ENCODE results near the gene ATP8A2.

The ATP8A2 gene

DNA sequence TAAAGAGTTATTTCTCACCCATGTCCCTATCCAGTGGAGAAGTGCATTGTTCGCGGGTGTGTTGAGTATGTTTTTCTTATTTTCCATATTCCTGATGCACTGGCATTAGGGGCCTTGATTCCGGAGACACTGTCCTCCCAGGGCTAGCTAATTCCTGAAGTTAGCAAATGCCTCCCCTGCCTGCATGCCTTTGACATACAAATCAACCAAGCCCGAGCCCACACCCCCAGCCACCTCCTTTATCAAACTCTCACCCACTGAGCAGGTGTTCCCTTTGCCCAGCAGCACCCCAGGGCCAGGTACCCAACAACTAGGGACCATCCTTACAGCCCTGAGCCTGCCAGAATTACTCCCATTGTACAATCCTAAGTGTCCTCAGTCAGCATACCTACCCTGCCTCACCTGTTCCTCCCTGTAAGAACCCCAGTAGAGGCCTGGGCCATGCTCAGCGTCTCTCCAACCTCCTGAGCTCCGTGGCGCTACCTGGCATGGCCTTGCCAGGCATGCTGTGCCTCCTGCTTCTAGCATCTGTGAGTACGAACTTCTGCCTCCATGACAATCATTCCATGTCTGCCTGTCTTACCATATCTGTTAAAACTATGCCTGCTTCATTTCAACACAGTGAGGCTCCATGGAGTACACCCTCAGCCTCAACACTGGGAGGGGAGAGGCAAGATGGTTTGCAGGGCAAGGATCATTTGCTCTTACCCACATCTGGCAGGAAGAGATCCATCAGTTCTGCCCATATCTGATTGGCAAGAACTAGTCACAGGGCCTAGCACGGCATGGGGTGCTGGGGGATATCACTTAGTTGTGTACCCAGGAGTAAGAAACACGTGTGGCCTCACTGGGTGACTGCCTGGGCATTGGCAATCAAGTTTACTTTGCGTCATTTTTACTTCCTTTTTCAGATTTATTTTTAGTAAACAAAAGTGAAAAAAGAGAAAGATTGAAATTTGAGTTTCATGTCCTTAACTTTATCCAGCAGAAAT, 476.2 kb downstream of the ATP8A2 start:
- no peak for DNase-seq (ENCODE audit: low read depth in 2 of 2)

DNA sequence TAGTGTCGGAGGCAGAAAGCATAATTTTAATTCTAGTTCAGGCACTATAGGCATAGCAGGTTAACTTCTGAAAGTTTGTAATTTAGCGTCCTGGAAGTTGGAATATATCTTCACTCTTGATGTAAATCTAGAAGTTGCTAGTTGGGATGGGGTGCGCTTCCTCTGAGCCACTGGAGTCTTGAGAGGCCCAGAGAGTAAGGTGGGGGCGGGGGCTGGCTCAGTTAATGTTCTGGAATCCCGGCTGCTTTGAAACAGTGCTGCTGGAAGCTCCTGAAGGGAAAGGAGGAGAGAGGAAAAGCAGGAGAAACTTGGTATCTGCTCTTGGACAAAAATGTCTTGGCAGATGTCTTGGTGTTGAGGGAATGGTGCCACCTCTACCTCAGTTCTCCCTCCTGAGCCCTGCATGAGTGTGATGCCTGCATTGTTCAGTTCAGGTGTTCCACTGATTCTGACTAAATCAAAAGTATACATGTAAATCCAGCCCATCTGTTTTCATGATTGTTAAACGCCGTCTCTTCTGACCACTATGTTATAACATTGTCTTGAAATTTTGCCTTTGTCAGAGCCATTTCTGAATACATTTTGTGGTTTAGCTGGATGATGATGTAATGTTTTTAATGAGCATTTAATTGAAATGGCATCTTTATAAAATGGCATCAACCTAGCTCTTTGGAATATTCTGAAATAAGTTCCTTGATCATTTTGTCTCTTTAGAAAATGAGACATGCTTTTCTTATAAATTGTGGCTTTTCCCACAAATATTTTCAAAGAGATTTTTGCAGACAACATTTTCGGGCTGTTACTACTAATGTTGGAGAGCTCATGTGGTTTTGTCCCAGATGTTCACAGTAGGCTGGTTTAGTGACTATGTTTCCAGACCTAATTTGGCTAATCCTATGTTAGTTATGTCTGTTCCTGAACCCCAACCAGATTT, 477.3 kb downstream of the ATP8A2 start:
- DNase-seq (ENCODE audit: low read depth in 2 of 2), result no peak

DNA sequence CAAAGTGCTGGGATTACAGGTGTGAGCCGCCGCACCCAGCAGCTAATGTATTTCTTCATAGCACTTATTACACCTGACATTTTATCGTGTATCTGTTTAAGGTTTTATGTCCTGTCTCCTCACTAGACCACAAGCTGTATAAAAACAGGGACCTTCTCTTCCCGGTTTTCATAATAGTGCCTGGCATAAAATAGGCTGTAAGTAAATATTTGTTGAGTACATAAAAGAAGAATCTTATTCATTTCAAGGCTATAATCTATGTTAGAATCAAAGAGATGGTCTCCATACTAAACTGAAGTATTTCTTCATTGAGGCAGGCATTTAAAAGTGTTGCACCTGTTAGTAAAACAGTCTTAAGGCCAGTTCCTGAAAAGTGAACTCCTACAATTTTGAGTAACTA, 486.1 kb downstream of the ATP8A2 start:
- no peak for DNase-seq (ENCODE audit: low read depth in 2 of 2)

DNA sequence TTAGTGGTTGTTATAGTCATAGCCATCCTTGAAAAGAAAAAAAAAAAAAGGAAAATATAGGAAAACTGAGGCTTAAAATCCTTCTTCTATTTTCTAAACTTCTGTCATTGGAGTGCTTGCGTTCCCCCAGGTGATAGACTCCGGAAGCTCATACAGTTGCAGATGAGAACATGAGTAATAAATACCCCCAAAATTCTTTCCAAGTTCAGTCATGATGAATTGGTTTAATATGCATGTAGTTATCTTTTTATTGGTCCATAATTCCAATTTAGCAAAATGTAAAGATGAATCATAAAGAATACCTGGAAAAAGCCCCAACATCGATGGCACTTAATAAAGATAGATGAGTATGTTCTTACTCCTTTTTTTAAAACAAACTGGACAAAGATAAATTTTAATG, 487.8 kb downstream of the ATP8A2 start:
- no peak for DNase-seq (ENCODE audit: low read depth in 2 of 2)

GRCh38 chr13:25860265-25860664, 488.5 kb downstream of the ATP8A2 start:
- no peak for DNase-seq (ENCODE audit: low read depth in 2 of 2)

DNA sequence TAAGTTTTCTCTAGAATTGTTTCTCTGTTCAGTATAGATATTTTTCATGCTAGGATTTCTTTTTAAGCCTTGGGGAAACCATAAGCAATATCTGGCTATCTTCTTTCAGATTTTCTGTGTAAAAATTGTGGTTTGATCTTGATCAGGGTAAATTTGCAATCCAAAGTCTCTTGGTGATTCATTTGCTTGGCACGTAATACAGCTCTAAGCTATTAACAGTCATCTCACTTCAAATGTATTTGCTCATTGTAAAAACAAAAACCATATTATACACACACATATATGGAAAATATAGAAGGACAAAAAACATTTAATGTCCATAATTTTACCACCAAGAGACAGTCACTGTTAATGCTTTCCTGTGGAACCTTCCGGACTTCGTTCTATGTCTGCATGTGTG, 489.1 kb downstream of the ATP8A2 start:
- DNase-seq (ENCODE audit: low read depth in 2 of 2), result no peak

DNA sequence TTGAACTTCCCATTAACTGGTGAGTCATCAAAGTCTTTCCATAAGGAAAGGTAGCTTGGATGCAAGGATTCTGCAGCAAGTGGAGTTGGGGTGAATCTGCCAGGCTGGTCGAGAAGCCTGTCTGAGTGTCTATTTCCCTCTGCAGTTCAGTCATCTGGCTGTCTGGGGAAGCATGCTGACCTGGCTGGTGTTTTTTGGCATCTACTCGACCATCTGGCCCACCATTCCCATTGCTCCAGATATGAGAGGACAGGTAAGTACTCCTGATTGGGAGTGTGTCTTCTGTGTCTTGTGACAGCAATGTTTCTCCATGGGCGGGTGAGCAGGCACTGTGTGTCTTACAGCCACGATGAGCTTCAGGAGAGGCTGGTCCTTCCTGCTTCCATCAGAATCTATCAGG, 490.4 kb downstream of the ATP8A2 start:
- no peak for DNase-seq (ENCODE audit: low read depth in 2 of 2)

- DNase-seq (ENCODE audit: low read depth in 2 of 2), result no peak
Measured at GRCh38 chr13:25864116-25864515, 492.3 kb downstream of the ATP8A2 start.

GRCh38 chr13:25864936-25865335, 493.2 kb downstream of the ATP8A2 start:
- no peak for DNase-seq (ENCODE audit: low read depth in 2 of 2)

GRCh38 chr13:25865391-25865790, 493.6 kb downstream of the ATP8A2 start:
- no peak for DNase-seq (ENCODE audit: low read depth in 2 of 2)

DNA sequence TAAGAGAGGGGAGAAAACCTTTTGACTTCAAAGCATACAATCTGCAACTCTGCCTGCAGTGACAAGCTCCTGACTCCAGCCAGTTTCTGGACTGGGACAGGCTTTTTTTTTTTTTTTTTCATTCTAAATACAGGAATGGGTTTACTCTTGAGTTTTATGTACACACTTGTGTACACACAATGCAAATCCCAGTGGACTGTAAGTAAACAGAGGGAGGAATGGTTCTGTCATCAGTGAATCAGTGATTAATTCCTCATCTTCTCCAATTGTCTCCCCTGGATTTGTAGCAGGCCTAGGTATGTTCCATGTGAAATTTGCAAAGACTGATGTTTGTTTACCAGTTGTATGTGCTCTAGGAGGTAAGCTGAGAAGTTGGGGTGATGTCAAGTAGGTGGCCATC, 495.3 kb downstream of the ATP8A2 start:
- DNase-seq (ENCODE audit: low read depth in 2 of 2), result no peak

GRCh38 chr13:25868490-25868889, 496.7 kb downstream of the ATP8A2 start:
- no peak for DNase-seq (ENCODE audit: low read depth in 2 of 2)

GRCh38 chr13:25869941-25870340, 498.2 kb downstream of the ATP8A2 start:
- no peak for DNase-seq (ENCODE audit: low read depth in 2 of 2)

GRCh38 chr13:25871389-25872125, 499.8 kb downstream of the ATP8A2 start:
- DNase-seq (ENCODE audit: low read depth in 2 of 2), result no peak

- no peak for DNase-seq (ENCODE audit: low read depth in 2 of 2)
Measured at GRCh38 chr13:25872481-25873241, 500.9 kb downstream of the ATP8A2 start.

DNA sequence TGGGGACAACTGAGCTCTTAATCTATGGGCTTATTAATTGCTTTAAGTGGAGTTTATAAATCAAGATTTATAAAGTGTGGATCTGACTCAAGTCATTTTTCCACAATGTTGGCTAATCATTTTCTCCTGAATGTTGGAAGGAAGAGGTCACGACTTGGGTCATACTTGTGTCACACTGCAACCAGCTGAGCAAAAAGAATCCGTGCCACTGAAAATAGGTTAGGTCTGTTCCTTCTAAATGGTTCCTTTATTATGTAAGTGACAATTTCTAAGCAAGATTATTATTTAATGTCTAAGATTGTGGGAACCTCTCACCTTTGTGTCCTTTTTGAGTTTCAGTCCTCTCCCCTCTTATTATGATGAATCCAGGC, 501.5 kb downstream of the ATP8A2 start:
- DNase-seq (ENCODE audit: low read depth in 2 of 2), result no peak

- DNase-seq (ENCODE audit: low read depth in 2 of 2), result no peak
Measured at GRCh38 chr13:25874064-25874737, 502.4 kb downstream of the ATP8A2 start.

GRCh38 chr13:25874907-25875306, 503.1 kb downstream of the ATP8A2 start:
- DNase-seq (ENCODE audit: low read depth in 2 of 2), result peak; percentile 18 to 43

DNA sequence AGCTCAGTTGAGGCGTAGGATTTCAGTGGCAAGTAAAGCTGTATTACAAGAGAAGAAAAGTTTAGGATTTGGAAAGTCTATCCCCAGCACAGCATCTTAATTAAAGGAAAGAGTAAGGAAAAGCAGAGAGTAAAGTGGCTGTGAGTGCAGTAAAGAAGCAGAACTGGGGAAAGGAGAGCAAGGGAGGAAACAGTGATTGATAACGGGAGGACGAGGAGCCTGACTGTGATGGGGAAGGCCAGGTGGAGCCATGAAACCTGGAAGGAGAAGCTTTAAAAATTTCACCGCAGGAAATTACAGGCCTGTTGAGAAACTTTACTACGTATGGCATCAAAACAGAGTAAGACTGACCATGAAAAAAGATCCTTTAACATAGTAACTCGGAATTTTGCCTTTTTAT, 504.5 kb downstream of the ATP8A2 start:
- no peak for DNase-seq (ENCODE audit: low read depth in 2 of 2)

DNA sequence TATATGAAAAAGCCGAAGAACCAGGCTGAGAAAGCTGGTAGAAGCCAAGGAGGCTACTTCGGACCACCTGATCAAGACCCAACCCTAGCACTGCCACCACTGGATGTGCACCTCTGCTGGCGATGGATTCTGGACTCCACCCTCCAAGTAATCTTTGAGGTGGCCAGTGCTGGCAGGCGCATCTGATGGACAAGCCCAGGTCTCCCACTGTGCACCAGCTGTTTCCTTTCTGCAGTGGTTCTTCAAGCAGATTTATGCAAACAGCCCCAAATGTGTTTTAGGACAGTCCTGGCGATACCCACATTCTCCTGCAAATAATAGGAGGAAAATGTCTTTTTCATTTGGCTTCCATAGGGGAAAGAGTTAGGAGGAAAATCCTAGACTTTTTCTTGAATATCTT, 507.7 kb downstream of the ATP8A2 start:
- DNase-seq (ENCODE audit: low read depth in 2 of 2), result no peak

Measured in stimulated activated CD4-positive, alpha-beta T cell treated with anti-CD3 and anti-CD28 coated beads, Interleukin-12 subunit alpha, Interleukin-12 subunit beta, amount 100 ng/mL, for 24 hours (primary cell).